Neural progenitor cell (in vitro differentiated cells): ENCODE data around the gene FAM20A. TPM values are rescaled to one million over a fixed set of nuclear protein-coding genes. Genes with fewer than 3 reads are reported as not detected.

ENCODE experiments used
- DNase-seq: peaks from one replicate; pipeline ENCODE4 v3.0.0-alpha.2; 2016; ENCODE audit warnings: low spot score
- H2AFZ ChIP-seq: fragments of 200-600 bp; sonication (generic); replicated peaks from 2 replicates; pipeline ENCODE4 v1.6.1; 2016; ENCODE audit warnings: antibody characterized with exemption
- H3F3A ChIP-seq: fragments of 200-600 bp; sonication (generic); 2 replicates; pipeline ENCODE4 v1.6.1; 2016; ENCODE audit warnings: antibody characterized with exemption, low read depth
- H3K27ac ChIP-seq: fragments of 200-600 bp; sonication (generic); 2 replicates; pipeline ENCODE4 v1.5.1; 2016; ENCODE audit warnings: mild to moderate bottlenecking
- H3K27me3 ChIP-seq: fragments of 200-600 bp; sonication (generic); 2 replicates; pipeline ENCODE4 v1.6.1; 2016; ENCODE audit warnings: mild to moderate bottlenecking, moderate library complexity
- H3K36me3 ChIP-seq: fragments of 200-600 bp; sonication (generic); 2 replicates; pipeline ENCODE4 v1.5.1; 2016
- H3K4me1 ChIP-seq: fragments of 200-600 bp; sonication (generic); 2 replicates; pipeline ENCODE4 v1.6.1; 2016; ENCODE audit warnings: mixed run types
- H3K4me2 ChIP-seq: fragments of 200-600 bp; sonication (generic); 2 replicates; pipeline ENCODE4 v1.6.1; 2016
- H3K4me3 ChIP-seq: fragments of 200-600 bp; sonication (generic); 2 replicates; pipeline ENCODE4 v1.5.1; 2016
- H3K79me2 ChIP-seq: fragments of 200-600 bp; sonication (generic); 2 replicates; pipeline ENCODE4 v1.6.1; 2016; ENCODE audit warnings: low read depth
- H3K9ac ChIP-seq: fragments of 200-600 bp; sonication (generic); 2 replicates; pipeline ENCODE4 v1.6.1; 2016
- H3K9me3 ChIP-seq: fragments of 200-600 bp; sonication (generic); 2 replicates; pipeline ENCODE4 v1.5.1; 2016; ENCODE audit warnings: low read depth
- H4K20me1 ChIP-seq: fragments of 200-600 bp; sonication (generic); 2 replicates; pipeline ENCODE4 v1.6.1; 2016; ENCODE audit warnings: low read depth
- H3K27ac Mint-ChIP-seq: 3 replicates; pipeline ENCODE4 v1.8.0; 2021; ENCODE audit warnings: mixed read lengths
- H3K27me3 Mint-ChIP-seq: 2 replicates; pipeline ENCODE4 v1.8.0; 2022; ENCODE audit warnings: low read depth, mild to moderate bottlenecking, inconsistent platforms, moderate library complexity, mixed read lengths; ENCODE audit not compliant: insufficient read depth
- H3K36me3 Mint-ChIP-seq: 3 replicates; pipeline ENCODE4 v1.8.0; 2021; ENCODE audit warnings: mixed read lengths
- H3K4me1 Mint-ChIP-seq: 3 replicates; pipeline ENCODE4 v1.8.0; 2021; ENCODE audit warnings: mixed read lengths
- H3K4me3 Mint-ChIP-seq: 3 replicates; pipeline ENCODE4 v1.8.0; 2021; ENCODE audit warnings: mild to moderate bottlenecking, moderate library complexity, mixed read lengths
- H3K9me3 Mint-ChIP-seq: 3 replicates; pipeline ENCODE4 v1.8.0; 2020; ENCODE audit warnings: mixed read lengths
- CTCF ChIP-seq: fragments of 200-600 bp; sonication (generic); IDR thresholded peaks from 2 replicates; pipeline ENCODE4 v1.5.1; 2017; ENCODE audit warnings: antibody characterized with exemption, mild to moderate bottlenecking
- EZH2 ChIP-seq: fragments of 200-600 bp; sonication (generic); IDR thresholded peaks from 2 replicates; pipeline ENCODE4 v1.6.1; 2017; ENCODE audit warnings: antibody characterized with exemption, mild to moderate bottlenecking, moderate library complexity
- EZH2phosphoT487 ChIP-seq: fragments of 200-600 bp; sonication (generic); IDR thresholded peaks from 2 replicates; pipeline ENCODE4 v1.6.1; 2017; ENCODE audit warnings: antibody characterized with exemption
- total RNA-seq: library from RNA; depleted of rRNA; stranded (reverse); fragments of >200 nt; gene quantifications from 2 replicates; pipeline ENCODE4 v1.2.3, GENCODE V29; 2015; ENCODE audit warnings: low replicate concordance

The FAM20A gene
- total RNA-seq, 1 donor from 2014 or later = 0.41 TPM

- H3K27me3 Mint-ChIP-seq = no peaks in the 10 kb centered on the region
- Histone ChIP-seq H3K79me2 (no peaks in the 10 kb centered on the region), H3K27ac (no peak overlapping the region), H3K4me1 (no peaks in the 10 kb centered on the region), H3K4me2 (no peak overlapping the region), H2AFZ (peak overlapping the region; percentile 74), H3K36me3 (no peaks in the 10 kb centered on the region), H4K20me1 (no peaks in the 10 kb centered on the region), H3K9me3 (peaks cover 8% of the 10 kb centered on the region), H3K9ac (no peak overlapping the region), H3K4me3 (no peak overlapping the region), H3F3A (no peaks in the 10 kb centered on the region), H3K27me3 (no peaks in the 10 kb centered on the region)
- DNase-seq = peak; percentile 83
- no peak overlapping the region for H3K27ac Mint-ChIP-seq
- TF ChIP-seq EZH2phosphoT487 = no peak
- TF ChIP-seq EZH2 = no peak
- peak; percentile 75 for TF ChIP-seq CTCF
- peaks cover 19% of the 10 kb centered on the region for H3K9me3 Mint-ChIP-seq
- no peaks in the 10 kb centered on the region for H3K36me3 Mint-ChIP-seq
- H3K4me3 Mint-ChIP-seq = no peak overlapping the region
- H3K4me1 Mint-ChIP-seq = no peaks in the 10 kb centered on the region
Observed at GRCh38 chr17:68613739-68614298, 12.7 kb upstream of the FAM20A start.

GRCh38 chr17:68612923-68613292, 11.7 kb upstream of the FAM20A start:
- Mint-ChIP-seq H3K27me3 (no peaks in the 10 kb centered on the region), H3K4me3 (no peak overlapping the region), H3K27ac (no peak overlapping the region), H3K9me3 (peaks cover 25% of the 10 kb centered on the region), H3K4me1 (no peaks in the 10 kb centered on the region), H3K36me3 (no peaks in the 10 kb centered on the region)
- DNase-seq = no peak
- Histone ChIP-seq H3K27me3 (no peaks in the 10 kb centered on the region), H3K4me2 (no peak overlapping the region), H3K9ac (no peak overlapping the region), H2AFZ (no peak overlapping the region), H4K20me1 (no peaks in the 10 kb centered on the region), H3K4me1 (no peaks in the 10 kb centered on the region), H3K27ac (no peak overlapping the region), H3K9me3 (peaks cover 10% of the 10 kb centered on the region), H3K4me3 (no peak overlapping the region), H3K79me2 (no peaks in the 10 kb centered on the region), H3K36me3 (no peaks in the 10 kb centered on the region), H3F3A (no peaks in the 10 kb centered on the region)
- TF ChIP-seq CTCF = no peak
- no peak for TF ChIP-seq EZH2phosphoT487
- TF ChIP-seq EZH2 = no peak

- Mint-ChIP-seq H3K9me3 (peaks cover 30% of the 10 kb centered on the region), H3K4me3 (no peak overlapping the region), H3K27ac (no peak overlapping the region), H3K27me3 (no peaks in the 10 kb centered on the region), H3K36me3 (no peaks in the 10 kb centered on the region), H3K4me1 (no peaks in the 10 kb centered on the region)
- H3F3A ChIP-seq = no peaks in the 10 kb centered on the region
- H3K36me3 ChIP-seq = no peaks in the 10 kb centered on the region
- H3K4me1 ChIP-seq = no peaks in the 10 kb centered on the region
- DNase-seq = no peak
- no peak overlapping the region for H3K4me3 ChIP-seq
- H3K9me3 ChIP-seq = peaks cover 11% of the 10 kb centered on the region
- H3K9ac ChIP-seq = no peak overlapping the region
- no peaks in the 10 kb centered on the region for H3K27me3 ChIP-seq
- no peak overlapping the region for H3K4me2 ChIP-seq
- no peak overlapping the region for H3K27ac ChIP-seq
- H2AFZ ChIP-seq = no peak overlapping the region
- TF ChIP-seq CTCF (no peak), EZH2 (no peak), EZH2phosphoT487 (no peak)
- no peaks in the 10 kb centered on the region for H3K79me2 ChIP-seq
- H4K20me1 ChIP-seq = no peaks in the 10 kb centered on the region
Observed at GRCh38 chr17:68612209-68612922, 11.2 kb upstream of the FAM20A start.
